NCI-H524 treated with DMSO at 0.1 percent for 48 hours (cell line): ENCODE results near the gene ATXN7.

Experiments used
- DNase-seq: peaks from one replicate; lab custom pipeline; 2025; lab: John Stamatoyannopoulos, UW

ATXN7 gene

GRCh38 chr3:64049832-64050231, 186.2 kb downstream of the ATXN7 start:
- DNase-seq: no peak
